ENCODE data around the gene EEIG2. TPM values are rescaled to one million over a fixed set of nuclear protein-coding genes. Genes with fewer than 3 reads are reported as not detected.

The EEIG2 gene
- total RNA-seq, 2 experiments from 2014 or later, result 11.6 to 12.2 TPM

DNA sequence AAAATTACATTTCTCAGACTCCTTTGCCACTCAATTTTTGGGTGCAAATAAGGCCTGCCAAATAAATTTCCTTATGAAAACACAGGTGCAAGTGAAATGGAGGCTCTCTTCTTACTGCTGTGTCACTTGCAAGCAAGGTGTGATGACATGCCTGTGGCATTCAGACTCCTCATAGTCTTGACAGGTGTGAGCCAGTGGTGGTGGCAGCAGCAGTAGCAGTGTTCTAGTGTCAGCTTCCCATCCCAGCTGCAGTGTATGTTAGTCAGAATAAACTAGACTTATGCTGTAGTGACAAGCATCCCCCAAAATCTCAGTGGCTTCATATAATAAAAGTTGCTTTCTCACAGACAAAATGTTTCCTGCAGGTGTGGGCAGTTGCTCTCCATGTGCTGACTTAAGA lies 3.8 kb upstream of the EEIG2 start:
- H3K4me3 ChIP-seq (ENCODE audit: low read length), result no peak overlapping the region
- ChIA-PET POLR2A (no interaction called here), CTCF (no interaction called here)
- H3K27ac ChIP-seq (ENCODE audit: low read depth in 1 of 2, low read length in 2 of 2), result no peak overlapping the region
- Mint-ChIP-seq H3K4me1 (ENCODE audit: low read depth) (peaks cover 16% of the 10 kb centered on the region), H3K36me3 (ENCODE audit: low read depth) (peaks cover 5% of the 10 kb centered on the region), H3K9me3 (no peaks in the 10 kb centered on the region), H3K4me3 (no peak overlapping the region), H3K27ac (no peak overlapping the region), H3K27me3 (no peaks in the 10 kb centered on the region)
- no peaks in the 10 kb centered on the region for H3K27me3 ChIP-seq (ENCODE audit: control insufficient read depth in 1 of 2, insufficient read depth in 2 of 2, low read length in 2 of 2)
- DNase-seq, result peak in 1 of 14 experiments; percentile 11
- no peaks in the 10 kb centered on the region for H3K9me3 ChIP-seq (ENCODE audit: control insufficient read depth in 1 of 2, insufficient read depth in 1 of 2, low read length in 2 of 2)
- no peak for ATAC-seq (ENCODE audit: poor library complexity)
- TF ChIP-seq, protein P1, sequence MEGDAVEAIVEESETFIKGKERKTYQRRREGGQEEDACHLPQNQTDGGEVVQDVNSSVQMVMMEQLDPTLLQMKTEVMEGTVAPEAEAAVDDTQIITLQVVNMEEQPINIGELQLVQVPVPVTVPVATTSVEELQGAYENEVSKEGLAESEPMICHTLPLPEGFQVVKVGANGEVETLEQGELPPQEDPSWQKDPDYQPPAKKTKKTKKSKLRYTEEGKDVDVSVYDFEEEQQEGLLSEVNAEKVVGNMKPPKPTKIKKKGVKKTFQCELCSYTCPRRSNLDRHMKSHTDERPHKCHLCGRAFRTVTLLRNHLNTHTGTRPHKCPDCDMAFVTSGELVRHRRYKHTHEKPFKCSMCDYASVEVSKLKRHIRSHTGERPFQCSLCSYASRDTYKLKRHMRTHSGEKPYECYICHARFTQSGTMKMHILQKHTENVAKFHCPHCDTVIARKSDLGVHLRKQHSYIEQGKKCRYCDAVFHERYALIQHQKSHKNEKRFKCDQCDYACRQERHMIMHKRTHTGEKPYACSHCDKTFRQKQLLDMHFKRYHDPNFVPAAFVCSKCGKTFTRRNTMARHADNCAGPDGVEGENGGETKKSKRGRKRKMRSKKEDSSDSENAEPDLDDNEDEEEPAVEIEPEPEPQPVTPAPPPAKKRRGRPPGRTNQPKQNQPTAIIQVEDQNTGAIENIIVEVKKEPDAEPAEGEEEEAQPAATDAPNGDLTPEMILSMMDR (IDR thresholded peaks at IDR 0.05), result no peak
- intact Hi-C loops (cut with DNase I, micrococcal nuclease), result loop anchor here in 1 of 2 experiments (5.0 to 10.0 kb wide), 2 partner anchors 136 to 319 kb away; partner anchors contain the start of genes GPSM2 and PRPF38B
- H3K36me3 ChIP-seq (ENCODE audit: insufficient read depth, low read length), result no peaks in the 10 kb centered on the region
- H3K4me1 ChIP-seq (ENCODE audit: insufficient read depth, low read length), result peaks cover 18% of the 10 kb centered on the region

DNA sequence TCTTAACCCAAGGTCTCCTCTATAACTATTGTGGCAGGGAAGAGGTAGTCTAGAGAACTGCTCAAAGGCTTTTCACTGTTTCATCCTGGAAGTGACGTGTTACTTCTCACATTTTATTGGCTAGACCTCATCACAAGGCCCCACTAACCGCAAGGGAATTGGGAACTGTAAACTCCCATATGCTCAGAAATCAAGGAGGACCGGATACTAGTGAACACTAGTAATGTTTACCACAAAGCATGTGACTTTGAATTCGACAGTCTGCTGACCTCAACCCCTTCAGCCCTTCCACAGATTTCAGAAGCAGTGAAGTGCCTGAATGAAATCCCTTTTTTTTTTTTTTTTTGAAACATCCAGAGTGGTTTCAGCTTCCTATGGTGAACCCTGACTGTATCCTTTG lies 3.4 kb upstream of the EEIG2 start:
- CTCF ChIA-PET, result no interaction called here
- intact Hi-C loops (cut with DNase I, micrococcal nuclease), result loop anchor here in 1 of 2 experiments (5.0 to 10.0 kb wide), 2 partner anchors 136 to 318 kb away; partner anchors contain the start of genes GPSM2 and PRPF38B
- H3K4me1 Mint-ChIP-seq (ENCODE audit: low read depth), result peaks cover 21% of the 10 kb centered on the region
- H3K36me3 Mint-ChIP-seq (ENCODE audit: low read depth), result peaks cover 5% of the 10 kb centered on the region
- H3K9me3 Mint-ChIP-seq, result no peaks in the 10 kb centered on the region
- Histone ChIP-seq H3K27me3 (ENCODE audit: control insufficient read depth in 1 of 2, insufficient read depth in 2 of 2, low read length in 2 of 2) (no peaks in the 10 kb centered on the region), H3K4me1 (ENCODE audit: insufficient read depth, low read length) (peaks cover 21% of the 10 kb centered on the region), H3K4me3 (ENCODE audit: low read length) (no peak overlapping the region), H3K36me3 (ENCODE audit: insufficient read depth, low read length) (no peaks in the 10 kb centered on the region), H3K27ac (ENCODE audit: low read depth in 1 of 2, low read length in 2 of 2) (no peak overlapping the region), H3K9me3 (ENCODE audit: control insufficient read depth in 1 of 2, insufficient read depth in 1 of 2, low read length in 2 of 2) (no peaks in the 10 kb centered on the region)
- H3K4me3 Mint-ChIP-seq, result no peak overlapping the region
- H3K27ac Mint-ChIP-seq, result no peak overlapping the region
- ATAC-seq (ENCODE audit: poor library complexity) (no peak), DNase-seq (peak in 3 of 14 experiments; percentile 18 to 66 (median 55))
- TF ChIP-seq, protein P1 (IDR thresholded peaks at IDR 0.05), result no peak
- POLR2A ChIA-PET, result no interaction called here
- no peaks in the 10 kb centered on the region for H3K27me3 Mint-ChIP-seq

DNA sequence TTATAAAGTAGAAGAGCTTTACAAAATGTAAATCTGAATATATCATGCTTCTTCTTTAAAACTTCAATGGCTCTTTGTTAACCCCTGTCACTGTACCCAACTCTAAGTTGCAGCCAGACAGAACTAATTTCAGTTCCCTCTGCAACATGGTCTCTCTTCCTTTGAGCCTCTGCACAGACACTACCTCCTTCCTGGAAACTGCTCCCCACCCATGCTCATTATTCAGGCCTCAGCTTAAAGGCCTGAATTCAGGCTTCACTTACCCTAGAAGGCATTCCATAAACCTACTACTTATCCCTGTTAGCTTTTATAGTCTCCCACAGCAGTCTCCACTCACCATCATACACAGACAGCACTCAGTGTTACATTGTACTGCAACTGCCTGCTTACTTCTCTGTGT lies 2.6 kb upstream of the EEIG2 start:
- Histone ChIP-seq H3K4me3 (ENCODE audit: low read length) (no peak overlapping the region), H3K4me1 (ENCODE audit: insufficient read depth, low read length) (peaks cover 29% of the 10 kb centered on the region), H3K27me3 (ENCODE audit: control insufficient read depth in 1 of 2, insufficient read depth in 2 of 2, low read length in 2 of 2) (no peaks in the 10 kb centered on the region), H3K9me3 (ENCODE audit: control insufficient read depth in 1 of 2, insufficient read depth in 1 of 2, low read length in 2 of 2) (no peaks in the 10 kb centered on the region), H3K27ac (ENCODE audit: low read depth in 1 of 2, low read length in 2 of 2) (no peak overlapping the region), H3K36me3 (ENCODE audit: insufficient read depth, low read length) (no peaks in the 10 kb centered on the region)
- peaks cover 29% of the 10 kb centered on the region for H3K4me1 Mint-ChIP-seq (ENCODE audit: low read depth)
- H3K4me3 Mint-ChIP-seq, result no peak overlapping the region
- H3K36me3 Mint-ChIP-seq (ENCODE audit: low read depth), result peaks cover 5% of the 10 kb centered on the region
- DNase-seq (peak in 1 of 14 experiments; percentile 12), ATAC-seq (ENCODE audit: poor library complexity) (no peak)
- no peak overlapping the region for H3K27ac Mint-ChIP-seq
- ChIA-PET POLR2A (no interaction called here), CTCF (interaction anchor here (1.4 kb wide), 1 partner anchor 13 kb away, joined by 5 read pairs; no protein-coding TSS in a partner anchor)
- intact Hi-C loops (cut with DNase I, micrococcal nuclease), result loop anchor here in 1 of 2 experiments (5.0 to 10.0 kb wide), 2 partner anchors 135 to 318 kb away; partner anchors contain the start of genes GPSM2 and PRPF38B
- no peaks in the 10 kb centered on the region for H3K9me3 Mint-ChIP-seq
- TF ChIP-seq, protein P1 (IDR thresholded peaks at IDR 0.05), result no peak
- no peaks in the 10 kb centered on the region for H3K27me3 Mint-ChIP-seq

Data from CD4-positive, alpha-beta T cell (primary cell).